GM19035 (cell line): Measurements from ENCODE around the gene ART4.

Experiments
- ATAC-seq: cut with Tn5 transposase; IDR thresholded peaks from one replicate; pipeline ENCODE4 v1.9.1; 2021; ENCODE audit not compliant: unreplicated experiment

ART4 gene

DNA sequence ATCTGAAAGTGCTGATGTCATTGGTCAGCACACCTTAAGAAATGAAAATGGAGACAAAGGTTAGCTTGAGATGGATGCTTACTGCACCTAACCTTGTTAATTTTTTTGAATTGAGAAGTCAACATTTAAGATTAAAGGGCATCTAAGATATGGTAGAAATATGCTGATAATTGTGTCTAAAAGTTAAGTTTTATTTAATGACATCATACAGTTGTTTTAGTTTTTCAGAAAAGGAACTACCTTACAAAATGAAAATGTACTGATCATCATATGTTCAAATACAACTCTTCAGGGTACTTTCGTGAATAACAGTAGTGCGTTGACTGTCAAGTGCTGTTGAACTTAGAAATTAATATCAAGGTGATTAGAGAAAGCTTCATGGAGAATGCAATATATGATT, 31.8 kb downstream of the ART4 start:
- ATAC-seq: no peak

- ATAC-seq: no peak
These were observed 32.3 kb downstream of the ART4 start for GRCh38 chr12:14810953-14811483.

DNA sequence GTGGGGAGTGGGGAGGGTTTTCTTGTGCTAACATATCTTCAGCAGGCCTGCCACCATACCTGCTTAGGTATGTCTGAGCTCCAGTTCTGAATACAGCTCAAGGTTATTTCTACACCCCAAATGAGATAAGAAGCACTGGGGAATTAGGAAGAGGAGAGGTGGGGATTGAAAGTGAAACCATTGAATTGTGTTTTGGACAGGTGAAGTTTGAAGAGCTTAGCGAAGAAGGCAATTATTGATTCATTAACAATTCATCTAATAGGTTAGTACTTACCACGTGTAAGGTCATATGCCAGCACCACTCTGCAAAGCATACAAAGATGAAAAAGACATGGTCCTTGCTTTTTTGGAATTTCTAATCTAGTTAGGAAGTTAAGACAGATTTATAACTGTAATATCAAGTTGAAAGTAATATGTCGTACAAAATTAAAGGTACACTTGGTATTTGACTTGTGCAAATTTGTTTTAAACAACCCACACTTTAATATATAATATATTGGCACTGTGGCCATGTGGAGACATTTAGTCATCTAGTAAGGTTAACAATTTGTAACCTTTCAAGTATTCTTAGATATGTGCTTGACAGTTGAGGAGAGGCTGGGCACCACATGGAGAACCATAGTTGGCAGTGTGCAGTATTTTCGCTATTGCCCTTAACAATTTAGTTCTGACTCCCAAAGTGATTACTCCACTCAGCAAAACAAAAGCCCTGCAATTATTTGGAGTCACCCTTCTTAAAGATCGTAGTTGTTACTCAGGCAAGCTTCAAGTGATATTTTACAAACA, 33.0 kb downstream of the ART4 start:
- ATAC-seq: no peak

- ATAC-seq: peak; percentile 21
These were observed 39.5 kb downstream of the ART4 start for GRCh38 chr12:14803830-14804160.

- ATAC-seq: peak; percentile 99
These were observed 40.1 kb downstream of the ART4 start, which contains the start of the genes C12orf60 and WBP11 for GRCh38 chr12:14803011-14803829. Gene C12orf60 (plus strand): TSS chr12:14803670. CDS start chr12:14822936, 19,266 bp downstream. Gene WBP11 (minus strand): TSS chr12:14803478. CDS start chr12:14801383, 2,095 bp downstream.

DNA sequence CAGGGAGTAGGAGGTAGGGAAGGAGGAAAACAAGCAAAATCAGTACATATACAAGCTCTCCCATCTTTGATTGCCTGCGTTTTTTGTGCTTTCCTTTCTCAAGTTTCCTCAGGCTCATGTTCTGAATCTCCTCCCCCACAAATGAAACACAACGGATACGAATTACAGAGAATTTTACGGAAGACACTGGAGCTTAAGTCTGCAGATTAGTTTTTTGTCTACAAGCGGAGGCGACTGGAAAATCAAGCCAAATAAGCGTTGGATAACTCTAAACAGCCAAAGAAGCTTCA, 40.7 kb downstream of the ART4 start:
- ATAC-seq: no peak

GRCh38 chr12:14802247-14802646, 41.1 kb downstream of the ART4 start:
- ATAC-seq: no peak

GRCh38 chr12:14795028-14795448, 48.3 kb downstream of the ART4 start:
- ATAC-seq: no peak

- no peak for ATAC-seq
These were observed 57.8 kb downstream of the ART4 start for GRCh38 chr12:14785568-14785967.

DNA sequence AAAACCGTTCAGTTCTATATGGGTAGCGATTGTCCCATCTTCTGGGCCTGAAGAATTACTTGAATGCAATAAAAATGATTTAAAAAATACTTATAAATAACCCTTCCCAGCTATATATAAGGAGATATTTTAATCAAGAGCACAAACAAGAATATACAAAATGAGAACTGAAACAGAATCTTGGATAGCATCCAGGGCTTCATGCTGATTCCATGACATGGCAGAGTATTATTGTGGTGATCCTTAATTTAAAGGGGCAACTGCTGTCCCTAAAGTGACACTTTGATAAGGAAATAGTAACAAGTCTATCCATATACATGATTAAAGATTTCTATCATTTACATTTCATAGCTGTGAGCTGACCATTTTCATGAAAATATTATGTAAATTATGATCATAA, 58.9 kb downstream of the ART4 start:
- no peak for ATAC-seq

GRCh38 chr12:14782756-14783155, 60.6 kb downstream of the ART4 start:
- no peak for ATAC-seq

DNA sequence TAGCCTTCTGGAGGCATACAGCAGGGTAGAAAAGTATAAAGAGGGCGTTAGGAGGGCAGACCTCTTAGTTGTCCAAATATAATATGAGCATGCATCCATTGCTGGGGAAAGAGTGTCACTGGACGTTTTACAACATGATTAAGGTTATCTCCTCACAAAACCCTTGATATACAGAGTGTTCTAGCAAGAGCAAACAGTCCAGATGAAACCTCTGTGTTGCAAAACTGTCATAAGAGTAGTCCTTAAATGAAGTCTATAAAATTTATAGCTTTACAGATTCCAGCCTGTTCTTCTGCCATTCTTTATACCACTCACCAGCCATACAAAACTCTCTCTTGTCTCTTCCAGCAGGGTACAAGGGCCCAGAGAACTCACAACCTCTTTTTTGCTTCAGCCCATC, 61.8 kb downstream of the ART4 start:
- no peak for ATAC-seq

DNA sequence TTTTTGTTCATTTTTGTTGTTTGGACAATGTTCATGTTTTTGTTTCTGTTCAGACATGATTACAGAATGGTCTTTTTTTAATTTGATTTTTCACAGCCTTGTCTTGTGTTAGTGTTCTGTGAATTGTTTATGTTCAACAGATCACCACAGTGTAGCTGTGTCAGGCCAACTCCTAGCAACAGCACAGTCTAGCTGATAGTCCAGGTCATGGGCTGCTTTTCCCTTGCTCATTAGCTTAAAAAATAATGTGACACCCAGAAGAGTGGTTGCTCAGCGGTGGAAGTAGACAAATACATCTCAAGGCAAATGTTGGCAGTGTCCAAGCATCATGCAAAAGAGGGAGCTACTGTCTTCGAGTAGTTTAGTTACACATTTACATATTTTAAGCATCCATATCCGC, 62.5 kb downstream of the ART4 start:
- no peak for ATAC-seq

DNA sequence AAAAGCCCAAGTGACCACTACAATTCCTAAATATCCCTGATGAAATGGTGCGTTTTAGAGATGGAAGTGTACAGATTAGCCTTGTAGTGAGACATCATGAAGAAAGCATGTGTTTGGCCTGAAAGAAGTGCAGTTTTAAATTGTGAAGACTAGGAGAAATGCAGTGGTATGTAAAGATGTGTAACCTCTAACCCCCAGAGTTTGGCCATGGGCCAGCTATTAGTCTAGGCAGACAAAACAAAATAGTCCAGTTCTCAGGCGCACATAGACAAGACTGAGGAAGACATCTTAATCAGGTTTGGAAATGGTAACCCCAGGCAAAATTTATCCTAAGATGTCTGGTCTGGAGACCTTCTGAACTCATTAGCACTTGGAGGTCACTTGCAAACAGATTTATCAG, 63.5 kb downstream of the ART4 start:
- ATAC-seq: no peak

GRCh38 chr12:14777271-14777670, 66.1 kb downstream of the ART4 start:
- ATAC-seq: no peak

DNA sequence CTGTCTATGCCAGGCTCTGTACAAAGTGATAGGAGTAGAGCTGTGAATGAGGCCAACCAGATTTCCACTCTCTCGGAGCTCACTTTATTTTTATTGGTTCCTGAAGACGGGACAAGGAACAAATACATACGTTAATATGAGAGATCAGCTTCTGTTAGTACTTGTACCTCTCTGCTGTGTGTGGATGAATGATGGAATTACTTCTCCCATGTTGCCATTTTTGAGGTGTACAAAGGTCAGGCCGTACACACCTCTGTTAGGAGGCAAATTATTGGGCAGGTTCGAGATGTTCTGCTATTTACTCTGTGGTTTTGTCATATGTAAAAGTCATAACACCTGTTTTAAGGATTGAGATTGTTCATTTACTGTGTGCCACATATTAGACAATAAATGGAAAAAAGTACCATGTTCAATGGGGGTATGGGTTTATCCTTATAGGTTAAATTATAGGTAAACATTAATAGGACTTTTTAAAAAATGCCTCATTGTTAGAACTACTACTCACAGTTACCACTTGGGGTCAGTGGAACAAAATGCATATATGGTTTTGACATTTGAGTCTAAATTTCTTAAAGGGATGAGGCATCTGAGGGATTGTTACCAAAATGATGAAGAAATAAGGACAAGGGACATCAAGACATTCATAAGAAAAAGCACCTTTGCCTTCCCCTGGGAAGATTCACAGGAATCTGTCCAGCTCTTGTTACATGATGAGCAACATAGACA, 66.9 kb downstream of the ART4 start:
- no peak for ATAC-seq

GRCh38 chr12:14775636-14775980, 67.7 kb downstream of the ART4 start:
- no peak for ATAC-seq
